22Rv1 (cell line): ENCODE results near the gene CADM3.

Source experiments
- H3K27ac ChIP-seq: fragments of 450-650 bp; 2 replicates; pipeline ENCODE4 v1.5.1; 2017
- ZFX ChIP-seq: fragments of 450-650 bp; IDR thresholded peaks from 2 replicates; pipeline ENCODE4 v1.6.1; 2017; ENCODE audit warnings: antibody characterized with exemption, borderline replicate concordance
- TF ChIP-seq, protein P1 (sequence below): fragments of 450-650 bp; IDR thresholded peaks from 2 replicates; pipeline ENCODE4 v1.5.1; 2017; ENCODE audit warnings: mild to moderate bottlenecking

The CADM3 gene

DNA sequence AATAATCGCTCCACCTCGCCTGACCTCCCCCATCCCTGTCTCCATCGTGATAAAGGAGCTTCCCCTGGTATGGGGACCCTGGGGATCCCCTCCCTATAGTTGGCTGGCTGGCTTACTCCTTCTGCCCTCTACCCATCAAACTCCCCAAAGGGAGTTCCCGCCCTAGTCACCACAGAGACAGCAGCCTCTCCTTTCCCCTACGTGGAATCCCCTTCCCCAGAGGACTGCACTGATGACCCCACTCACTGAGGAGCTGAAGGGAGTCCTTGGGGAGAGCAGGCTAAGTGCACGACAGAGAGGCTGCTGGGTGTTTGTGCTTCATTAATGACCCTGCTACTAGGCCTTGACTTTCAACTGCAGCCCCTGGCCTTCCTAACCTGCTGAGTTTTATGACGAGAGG, 1.9 kb downstream of the CADM3 start:
- no peak overlapping the region for H3K27ac ChIP-seq
- no peak for TF ChIP-seq ZFX
- TF ChIP-seq, protein P1, sequence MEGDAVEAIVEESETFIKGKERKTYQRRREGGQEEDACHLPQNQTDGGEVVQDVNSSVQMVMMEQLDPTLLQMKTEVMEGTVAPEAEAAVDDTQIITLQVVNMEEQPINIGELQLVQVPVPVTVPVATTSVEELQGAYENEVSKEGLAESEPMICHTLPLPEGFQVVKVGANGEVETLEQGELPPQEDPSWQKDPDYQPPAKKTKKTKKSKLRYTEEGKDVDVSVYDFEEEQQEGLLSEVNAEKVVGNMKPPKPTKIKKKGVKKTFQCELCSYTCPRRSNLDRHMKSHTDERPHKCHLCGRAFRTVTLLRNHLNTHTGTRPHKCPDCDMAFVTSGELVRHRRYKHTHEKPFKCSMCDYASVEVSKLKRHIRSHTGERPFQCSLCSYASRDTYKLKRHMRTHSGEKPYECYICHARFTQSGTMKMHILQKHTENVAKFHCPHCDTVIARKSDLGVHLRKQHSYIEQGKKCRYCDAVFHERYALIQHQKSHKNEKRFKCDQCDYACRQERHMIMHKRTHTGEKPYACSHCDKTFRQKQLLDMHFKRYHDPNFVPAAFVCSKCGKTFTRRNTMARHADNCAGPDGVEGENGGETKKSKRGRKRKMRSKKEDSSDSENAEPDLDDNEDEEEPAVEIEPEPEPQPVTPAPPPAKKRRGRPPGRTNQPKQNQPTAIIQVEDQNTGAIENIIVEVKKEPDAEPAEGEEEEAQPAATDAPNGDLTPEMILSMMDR, result no peak

DNA sequence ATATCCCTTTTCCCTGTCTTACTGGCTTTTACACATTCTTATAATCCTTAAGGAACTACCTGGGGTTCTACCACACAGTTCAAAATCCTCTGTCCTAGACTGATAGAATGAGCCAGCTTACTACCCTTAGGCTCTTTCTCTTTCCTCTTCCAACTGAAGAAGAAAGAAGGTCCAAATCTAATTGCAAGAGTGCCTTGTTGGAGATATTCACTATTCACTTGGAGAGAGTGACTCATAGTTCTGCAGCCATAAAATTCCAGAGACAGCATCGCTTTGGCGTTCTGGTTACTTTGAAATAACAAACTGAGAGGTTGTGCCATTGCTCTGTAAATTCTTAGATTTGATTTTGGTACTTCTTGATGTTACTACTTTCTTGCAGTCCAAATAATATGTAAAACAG, 4.2 kb downstream of the CADM3 start:
- no peak for TF ChIP-seq ZFX
- TF ChIP-seq, protein P1, result no peak
- H3K27ac ChIP-seq, result no peak overlapping the region

DNA sequence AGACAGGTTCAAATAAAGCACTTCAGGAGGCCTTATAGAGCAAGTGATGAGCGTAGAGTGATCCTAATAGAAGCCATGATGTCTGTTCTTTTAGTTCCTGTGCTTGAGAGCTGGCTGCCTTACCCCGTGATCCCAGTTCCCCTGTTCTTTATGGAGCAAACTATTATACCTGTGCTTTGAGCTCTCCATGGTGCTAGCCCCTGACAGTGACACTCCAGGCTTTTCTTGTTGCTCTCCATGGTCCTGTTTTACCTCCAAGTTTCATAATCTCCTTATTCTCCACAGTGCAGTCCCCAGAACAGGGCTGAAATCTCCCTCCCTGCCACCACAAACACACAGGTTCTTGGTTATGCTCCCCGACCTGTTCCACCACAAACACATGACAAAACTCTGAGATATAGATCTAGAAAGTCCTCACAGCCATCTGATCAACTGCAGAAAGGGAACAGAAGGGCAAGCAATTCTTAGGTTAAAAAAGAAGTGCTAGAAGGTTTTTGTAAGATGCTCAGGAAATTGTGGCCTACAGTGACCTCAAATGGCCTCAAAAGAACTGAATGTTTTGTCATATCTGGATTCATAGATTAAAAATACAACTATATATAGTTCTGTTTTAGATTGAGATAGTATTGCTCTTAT, 6.0 kb downstream of the CADM3 start:
- TF ChIP-seq, protein P1, result no peak
- H3K27ac ChIP-seq, result no peak overlapping the region

DNA sequence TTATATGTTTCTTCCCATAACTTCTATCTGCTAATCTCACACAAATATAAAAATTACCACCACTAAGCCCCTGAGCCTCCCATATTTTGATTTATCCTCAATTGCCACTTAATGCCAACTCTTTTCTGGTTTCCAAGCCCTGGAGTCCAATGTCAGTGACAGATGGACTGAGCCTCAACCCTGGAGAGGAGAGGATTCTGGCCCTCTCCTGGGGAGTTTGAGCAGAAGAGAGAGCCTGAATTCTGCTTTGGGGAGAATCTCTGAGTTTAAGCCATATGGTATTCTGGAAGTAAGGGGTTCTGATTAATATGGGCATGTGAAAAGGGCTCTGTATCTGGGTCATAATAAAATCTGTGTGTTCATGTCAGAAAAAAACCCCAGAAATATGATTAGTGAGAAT, 8.5 kb downstream of the CADM3 start:
- TF ChIP-seq, protein P1, result no peak
- no peak for TF ChIP-seq ZFX
- H3K27ac ChIP-seq, result no peak overlapping the region

DNA sequence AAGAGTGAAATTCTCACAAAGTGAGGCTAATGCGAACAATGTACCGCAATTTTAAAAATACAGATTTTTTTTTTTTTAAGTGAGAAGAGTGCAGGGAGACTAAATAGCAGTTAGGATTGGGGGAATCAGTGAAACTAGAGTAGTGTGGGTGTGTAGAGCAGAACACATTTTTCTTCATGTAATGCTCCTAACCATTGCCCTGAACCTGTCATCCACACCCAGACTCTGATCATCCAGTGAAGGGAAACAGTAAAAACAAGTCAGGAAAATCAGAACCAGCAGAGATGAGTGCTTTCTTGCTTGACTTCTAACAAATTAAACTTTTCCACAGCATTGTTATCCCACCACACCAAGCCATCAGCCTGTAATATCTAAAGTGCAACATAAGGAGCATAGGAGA, 9.1 kb downstream of the CADM3 start:
- no peak overlapping the region for H3K27ac ChIP-seq
- TF ChIP-seq, protein P1, result no peak
- no peak for TF ChIP-seq ZFX

DNA sequence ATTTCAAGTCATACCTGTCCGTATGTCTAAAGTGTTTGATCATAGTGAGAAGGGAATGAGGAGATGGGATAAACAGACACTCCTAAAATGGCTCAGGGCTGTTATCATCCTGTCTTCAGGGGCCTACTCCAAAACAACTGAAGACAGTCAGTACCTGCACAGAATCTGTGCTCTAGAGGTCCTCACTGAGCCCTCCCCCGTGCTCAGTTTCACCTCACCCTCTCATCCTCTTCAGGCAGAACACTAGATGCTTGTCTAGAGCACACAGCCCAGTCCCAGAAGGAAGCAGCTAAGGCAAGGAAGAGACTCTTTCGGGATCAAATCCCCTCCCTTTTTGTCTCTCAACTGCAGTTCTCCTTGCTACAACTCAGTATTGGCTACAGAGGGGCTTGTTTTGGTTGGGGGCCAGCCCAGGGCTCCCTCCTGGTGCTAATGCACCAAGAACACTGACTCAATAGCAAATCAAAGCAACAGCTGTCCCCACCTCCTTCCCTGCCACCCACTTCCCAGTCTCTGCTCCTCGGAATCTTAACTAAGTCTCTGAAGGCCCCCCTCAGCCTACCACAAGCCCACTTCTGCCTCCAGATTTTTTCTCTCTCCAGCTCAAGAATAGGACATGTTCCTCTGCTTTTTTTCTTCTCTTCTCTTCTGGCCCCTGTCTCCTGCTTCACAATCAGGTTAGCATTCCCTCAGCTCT, 10.1 kb downstream of the CADM3 start:
- H3K27ac ChIP-seq, result no peak overlapping the region
- TF ChIP-seq, protein P1, result no peak
- TF ChIP-seq ZFX, result no peak

DNA sequence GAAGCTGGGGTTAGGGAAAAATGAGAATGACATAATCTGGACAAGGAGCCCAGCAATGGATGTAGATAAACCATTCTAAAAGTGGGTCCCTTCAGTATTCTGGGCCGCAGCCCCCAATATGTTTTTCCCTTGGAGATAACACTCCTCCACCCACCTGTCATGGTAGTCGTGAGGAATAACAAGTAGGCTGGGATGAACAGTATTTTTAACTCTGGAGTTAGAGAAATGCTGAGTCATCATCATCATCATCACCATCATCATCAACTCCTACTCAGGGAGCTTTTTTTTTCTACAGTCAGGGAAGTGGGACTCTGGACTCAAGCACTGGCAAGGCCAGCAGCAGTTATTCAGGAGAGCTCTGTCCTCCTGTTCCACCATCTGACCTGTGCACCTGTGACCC, 12.8 kb downstream of the CADM3 start:
- no peak for TF ChIP-seq ZFX
- TF ChIP-seq, protein P1, result no peak

More for the DNA sequence above, 12.8 kb downstream of the CADM3 start:
- no peak overlapping the region for H3K27ac ChIP-seq
